Muscle layer of colon (tissue), 2 donors: ENCODE measurements around the gene CD274.
"Not testable (repeated sequence)": the region's sequence is repeated elsewhere in the genome, so short reads cannot be mapped to it uniquely, and the experiment has no call there.

Experiments
- H3K27ac ChIP-seq: one replicate; pipeline ENCODE4 v1.7.0; 2013; ENCODE audit warnings: low read depth, mild to moderate bottlenecking, low read length, moderate library complexity
- H3K27me3 ChIP-seq, 2 donors: one replicate each; pipeline ENCODE4 v1.7.0; 2013; ENCODE audit warnings: low read length in 2 of 2, mild to moderate bottlenecking in 2 of 2; ENCODE audit not compliant: insufficient read depth in 2 of 2, control insufficient read depth in 1 of 2
- H3K36me3 ChIP-seq: one replicate; pipeline ENCODE4 v1.7.0; 2013; ENCODE audit warnings: mild to moderate bottlenecking, low read length; ENCODE audit not compliant: insufficient read depth
- H3K4me1 ChIP-seq: one replicate; pipeline ENCODE4 v1.7.0; 2013; ENCODE audit warnings: mild to moderate bottlenecking, low read length; ENCODE audit not compliant: insufficient read depth
- H3K4me3 ChIP-seq, 2 donors: one replicate each; pipeline ENCODE4 v1.7.0; 2013; ENCODE audit warnings: low read length in 2 of 2, low read depth in 1 of 2, mild to moderate bottlenecking in 1 of 2, moderate library complexity in 1 of 2
- H3K9ac ChIP-seq: one replicate; pipeline ENCODE4 v1.7.0; 2013; ENCODE audit warnings: low read length
- H3K9me3 ChIP-seq: one replicate; pipeline ENCODE4 v1.7.0; 2013; ENCODE audit warnings: mild to moderate bottlenecking, low read length
- donor health status: abdominal sarcoma.
- donor health status: Adenocarcinoma of cecum.

CD274 gene

GRCh38 chr9:5440426-5440825 is 9.9 kb upstream of the CD274 start:
- Histone ChIP-seq H3K9me3 (no peaks in the 10 kb centered on the region), H3K27me3 (no peaks in the 10 kb centered on the region), H3K4me3 (no peak overlapping the region), H3K27ac (no peak overlapping the region), H3K4me1 (peaks cover 22% of the 10 kb centered on the region), H3K9ac (no peak overlapping the region), H3K36me3 (peaks cover 5% of the 10 kb centered on the region)

- Histone ChIP-seq H3K4me3 (no peak overlapping the region), H3K4me1 (peaks cover 22% of the 10 kb centered on the region), H3K27ac (no peak overlapping the region), H3K9ac (no peak overlapping the region), H3K9me3 (no peaks in the 10 kb centered on the region), H3K27me3 (no peaks in the 10 kb centered on the region), H3K36me3 (no peaks in the 10 kb centered on the region)
These were observed 9.3 kb upstream of the CD274 start for GRCh38 chr9:5441043-5441442.

GRCh38 chr9:5442400-5443011 is 7.8 kb upstream of the CD274 start:
- Histone ChIP-seq H3K9me3 (no peaks in the 10 kb centered on the region), H3K36me3 (no peaks in the 10 kb centered on the region), H3K4me1 (peaks cover 11% of the 10 kb centered on the region), H3K27ac (no peak overlapping the region), H3K4me3 (no peak overlapping the region), H3K27me3 (no peaks in the 10 kb centered on the region), H3K9ac (no peak overlapping the region)

GRCh38 chr9:5443850-5444249 is 6.5 kb upstream of the CD274 start:
- Histone ChIP-seq H3K4me1 (peaks cover under 1% of the 10 kb centered on the region), H3K4me3 (no peak overlapping the region)

GRCh38 chr9:5445096-5445495 is 5.2 kb upstream of the CD274 start:
- H3K9ac ChIP-seq, H3K4me1 ChIP-seq, H3K27me3 ChIP-seq, H3K9me3 ChIP-seq, H3K4me3 ChIP-seq, H3K27ac ChIP-seq, H3K36me3 ChIP-seq: not testable (repeated sequence)

More at GRCh38 chr9:5443850-5444249, 6.5 kb upstream of the CD274 start:
- H3K36me3 ChIP-seq: no peaks in the 10 kb centered on the region
- H3K9me3 ChIP-seq: no peaks in the 10 kb centered on the region
- no peak overlapping the region for H3K27ac ChIP-seq
- H3K27me3 ChIP-seq: no peaks in the 10 kb centered on the region
- H3K9ac ChIP-seq: no peak overlapping the region

GRCh38 chr9:5445886-5446285 is 4.5 kb upstream of the CD274 start:
- H3K36me3 ChIP-seq: no peaks in the 10 kb centered on the region
- H3K4me1 ChIP-seq: no peaks in the 10 kb centered on the region
- no peak overlapping the region for H3K9ac ChIP-seq
- no peaks in the 10 kb centered on the region for H3K27me3 ChIP-seq
- no peaks in the 10 kb centered on the region for H3K9me3 ChIP-seq
- no peak overlapping the region for H3K27ac ChIP-seq
- H3K4me3 ChIP-seq: no peak overlapping the region

GRCh38 chr9:5446451-5447236 is 3.7 kb upstream of the CD274 start:
- Histone ChIP-seq H3K4me1 (no peaks in the 10 kb centered on the region), H3K4me3 (no peak overlapping the region)

GRCh38 chr9:5447337-5447736 is 3.0 kb upstream of the CD274 start:
- H3K9me3 ChIP-seq: no peaks in the 10 kb centered on the region

More at GRCh38 chr9:5446451-5447236, 3.7 kb upstream of the CD274 start:
- Histone ChIP-seq H3K27me3 (no peaks in the 10 kb centered on the region), H3K9ac (no peak overlapping the region), H3K9me3 (no peaks in the 10 kb centered on the region), H3K27ac (no peak overlapping the region), H3K36me3 (no peaks in the 10 kb centered on the region)

GRCh38 chr9:5448016-5448415 is 2.3 kb upstream of the CD274 start:
- Histone ChIP-seq H3K36me3 (no peaks in the 10 kb centered on the region), H3K27ac (no peak overlapping the region), H3K4me1 (no peaks in the 10 kb centered on the region), H3K27me3 (no peaks in the 10 kb centered on the region), H3K9me3 (no peaks in the 10 kb centered on the region), H3K4me3 (no peak overlapping the region), H3K9ac (no peak overlapping the region)

More at GRCh38 chr9:5447337-5447736, 3.0 kb upstream of the CD274 start:
- H3K27me3 ChIP-seq: no peaks in the 10 kb centered on the region
- H3K36me3 ChIP-seq: no peaks in the 10 kb centered on the region
- H3K4me1 ChIP-seq: no peaks in the 10 kb centered on the region
- no peak overlapping the region for H3K27ac ChIP-seq
- no peak overlapping the region for H3K9ac ChIP-seq
- H3K4me3 ChIP-seq: no peak overlapping the region

- Histone ChIP-seq H3K9ac (no peak overlapping the region), H3K27ac (no peak overlapping the region), H3K4me3 (no peak overlapping the region), H3K36me3 (no peaks in the 10 kb centered on the region), H3K4me1 (no peaks in the 10 kb centered on the region), H3K27me3 (no peaks in the 10 kb centered on the region), H3K9me3 (no peaks in the 10 kb centered on the region)
These were observed 1.6 kb upstream of the CD274 start for GRCh38 chr9:5448461-5449435.
